GM19035 (cell line): ENCODE measurements around the gene SERPINE2.
A peak's percentile ranks its signal among the peaks of the same experiment; 100 is the strongest.

Experiments used
- ATAC-seq: cut with Tn5 transposase; IDR thresholded peaks from one replicate; pipeline ENCODE4 v1.9.1; 2021; ENCODE audit not compliant: unreplicated experiment

The SERPINE2 gene

DNA sequence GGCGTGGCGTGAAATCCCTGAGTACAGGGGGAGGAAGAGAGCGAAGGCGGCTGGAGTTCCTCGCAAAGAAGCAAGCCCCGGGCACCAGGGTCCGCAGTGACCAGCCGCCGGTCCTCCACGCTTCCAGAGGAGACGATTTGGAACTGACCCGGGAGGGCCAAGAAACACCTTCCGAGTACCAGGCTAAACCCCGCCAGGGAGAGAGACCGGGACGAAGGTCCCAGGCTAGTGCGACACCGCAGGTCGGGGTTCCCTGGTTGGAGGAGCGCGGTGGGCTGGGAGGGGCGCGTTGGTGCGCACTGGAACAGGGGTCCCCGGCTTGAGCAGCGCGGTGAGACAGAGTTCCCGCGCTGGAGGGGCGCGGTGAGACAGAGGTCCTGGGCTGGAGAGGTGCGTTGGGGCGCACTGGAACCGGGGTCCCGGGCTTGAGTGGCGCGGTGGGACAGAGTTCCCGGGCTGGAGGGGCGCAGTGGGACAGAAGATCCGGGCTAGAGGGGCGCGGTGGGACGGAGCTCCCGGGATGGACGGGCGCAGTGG is 94.9 kb downstream of the SERPINE2 start:
- ATAC-seq, result peak; percentile 27

GRCh38 chr2:223943561-223944008 is 95.5 kb downstream of the SERPINE2 start:
- ATAC-seq, result no peak

GRCh38 chr2:223943135-223943534 is 96.0 kb downstream of the SERPINE2 start:
- ATAC-seq, result no peak

DNA sequence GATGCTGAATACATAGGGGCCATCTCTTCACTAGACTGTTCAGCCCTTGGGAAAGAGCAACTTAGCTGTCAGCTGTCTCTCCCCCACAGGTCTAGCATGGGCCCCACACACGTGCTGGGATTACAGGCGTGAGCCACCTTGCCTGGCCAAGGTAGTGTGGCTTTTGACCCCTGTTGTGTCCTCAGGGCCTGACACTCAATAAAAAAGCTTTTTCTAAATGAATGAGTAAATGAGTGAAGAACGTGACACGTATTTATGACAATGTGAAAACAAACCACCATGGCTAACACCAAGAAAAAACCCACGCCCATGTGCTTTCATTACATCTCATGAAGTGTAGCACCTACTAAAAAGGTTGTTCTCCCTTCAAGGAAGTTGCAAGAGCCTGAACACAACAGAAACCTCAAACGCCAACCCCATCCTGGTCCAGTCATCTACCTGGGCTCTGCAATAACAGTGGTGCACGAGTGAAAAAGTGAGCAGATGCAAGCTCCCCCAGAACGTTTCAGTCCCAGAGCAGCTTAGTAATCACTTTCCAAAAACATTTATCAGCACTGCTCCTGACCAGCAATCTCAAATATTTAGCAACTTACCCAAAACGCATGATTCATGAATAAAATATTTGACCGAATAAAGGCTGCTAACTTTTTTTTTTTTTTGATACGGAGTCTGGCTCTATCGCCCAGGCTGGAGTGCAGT is 97.4 kb downstream of the SERPINE2 start:
- ATAC-seq, result peak; percentile 43

GRCh38 chr2:223939438-223939837 is 99.6 kb downstream of the SERPINE2 start:
- peak; percentile 29 for ATAC-seq

- ATAC-seq, result no peak
Measured at GRCh38 chr2:223937535-223937934, 101.6 kb downstream of the SERPINE2 start.

- ATAC-seq, result no peak
Measured at GRCh38 chr2:223936862-223937326, 102.2 kb downstream of the SERPINE2 start.

DNA sequence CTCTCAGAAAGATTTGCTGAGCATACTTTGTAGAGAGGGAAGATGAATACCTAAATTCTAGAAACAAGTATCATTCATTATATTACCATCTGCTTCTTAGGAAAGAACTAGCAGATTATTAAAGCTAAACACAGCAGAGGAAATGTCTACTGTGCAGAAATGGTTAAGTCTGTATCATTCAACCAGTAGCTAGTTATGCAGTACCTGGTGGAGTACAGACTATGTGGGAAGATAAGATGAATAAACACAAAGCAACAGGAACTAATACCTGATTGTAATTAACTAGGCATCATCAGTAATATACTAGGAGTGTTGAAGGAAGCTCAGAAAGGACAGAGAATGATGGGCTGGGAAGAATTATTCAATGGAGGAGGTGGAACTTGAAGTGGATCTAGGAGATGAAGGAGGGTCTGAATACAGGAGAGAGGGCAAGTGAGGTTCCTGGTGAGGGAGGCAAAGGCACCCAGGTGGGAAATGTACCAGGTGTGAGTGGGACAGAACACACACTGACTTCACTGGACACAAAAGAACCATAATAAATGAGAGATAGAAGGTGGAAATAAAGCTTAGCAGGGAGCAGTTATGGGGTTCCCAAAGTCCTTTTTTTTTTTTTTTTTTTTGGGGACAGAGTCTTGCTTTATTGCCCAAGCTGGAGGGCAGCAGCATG is 103.5 kb downstream of the SERPINE2 start:
- ATAC-seq, result no peak

GRCh38 chr2:223934870-223935269 is 104.2 kb downstream of the SERPINE2 start:
- ATAC-seq, result no peak

GRCh38 chr2:223932816-223933800 is 106.0 kb downstream of the SERPINE2 start:
- ATAC-seq, result no peak

DNA sequence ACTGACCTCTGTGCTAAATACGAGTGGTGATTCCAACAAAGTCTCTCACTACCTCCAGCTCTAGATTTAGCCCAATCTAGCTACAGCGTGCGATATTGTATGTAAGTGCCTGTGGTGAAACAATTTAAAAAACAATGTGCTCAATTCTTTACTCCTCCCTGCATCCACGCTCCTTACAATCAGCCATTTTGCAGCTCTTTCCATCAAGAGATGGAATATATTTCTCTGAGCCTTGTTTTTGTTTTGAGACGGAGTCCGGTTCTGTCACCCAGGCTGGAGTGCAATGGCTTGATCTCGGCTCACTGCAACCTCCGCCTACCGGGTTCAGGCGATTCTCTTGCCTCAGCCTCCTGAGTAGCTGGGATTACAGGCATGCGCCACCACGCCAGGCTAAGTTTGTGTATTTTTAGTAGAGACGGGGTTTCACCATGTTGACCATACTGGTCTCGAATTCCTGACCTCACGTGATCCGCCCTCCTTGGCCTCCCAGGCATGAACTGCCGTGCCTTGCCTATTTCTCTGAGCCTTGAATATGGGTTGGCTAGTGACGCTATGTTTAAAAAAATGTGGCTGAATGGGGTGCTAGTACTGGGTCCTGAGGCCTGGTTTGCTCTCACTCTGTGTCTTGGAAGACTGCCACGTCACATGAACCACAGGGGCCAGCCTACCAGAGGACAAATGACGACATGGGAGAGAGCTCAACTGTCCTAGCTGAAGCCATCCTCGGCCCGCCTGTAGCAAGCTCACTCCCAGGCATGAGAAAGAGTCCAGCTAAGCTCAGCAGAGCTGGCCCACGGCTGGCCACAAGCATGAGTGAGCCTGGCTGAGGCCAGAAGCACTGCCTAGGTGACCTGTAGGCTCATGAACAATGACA is 108.7 kb downstream of the SERPINE2 start:
- no peak for ATAC-seq

GRCh38 chr2:223929571-223930102 is 109.4 kb downstream of the SERPINE2 start:
- no peak for ATAC-seq

DNA sequence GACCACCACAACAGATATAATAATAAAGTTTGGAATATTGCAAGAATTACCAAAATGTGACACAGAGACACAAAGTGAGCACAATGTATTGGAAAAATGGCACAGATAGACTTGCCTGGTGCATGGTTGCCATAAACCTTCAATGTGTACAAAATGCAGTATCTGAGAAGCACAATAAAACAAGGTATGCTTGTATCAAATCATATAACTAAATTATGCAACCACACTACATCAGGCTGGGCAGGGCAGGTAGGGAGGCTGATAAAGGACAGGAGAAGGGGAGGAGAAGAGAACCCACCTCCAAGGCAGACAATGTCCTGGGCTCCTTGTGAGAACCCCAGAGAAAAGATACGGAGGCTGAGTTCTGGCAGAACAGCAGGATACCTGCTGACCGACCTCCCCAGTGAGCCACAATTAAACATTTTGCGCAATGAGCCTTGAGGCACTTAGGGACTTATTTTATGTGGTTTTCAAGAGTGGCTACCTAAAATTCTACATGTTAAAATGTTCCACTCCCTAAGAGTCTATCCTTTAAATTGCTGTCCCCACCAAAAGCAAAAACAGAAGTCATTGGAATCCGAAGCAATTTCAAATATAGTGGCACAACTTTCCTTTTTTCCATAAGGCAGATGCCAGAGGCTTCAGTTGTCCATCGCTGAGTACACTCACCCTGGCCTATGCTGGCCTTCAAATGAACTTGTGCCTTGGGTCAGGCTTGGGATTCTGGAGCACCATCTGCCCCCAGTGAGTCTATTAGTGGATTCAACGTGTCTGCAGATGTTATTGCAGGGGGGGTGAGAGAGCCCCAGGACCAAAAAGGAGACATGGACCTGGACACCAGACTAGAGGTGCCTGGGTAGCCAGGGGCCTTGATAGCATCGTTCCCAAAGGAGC is 110.7 kb downstream of the SERPINE2 start:
- no peak for ATAC-seq

GRCh38 chr2:223925106-223925505 is 114.0 kb downstream of the SERPINE2 start:
- no peak for ATAC-seq
